AG04450 (cell line): Measurements from ENCODE around the gene CYP4V2. TPM values are rescaled to one million over a fixed set of nuclear protein-coding genes. Genes with fewer than 3 reads are reported as not detected.

Experiments
- CTCF ChIA-PET: fragments of 300-600, 350-600 bp; formaldehyde crosslinking; extraction: SDS; loops from one replicate; lab custom pipeline; 2022; ENCODE audit warnings: antibody characterized with exemption, inconsistent platforms; lab: Charles Lee
- POLR2A ChIA-PET: fragments of 350-600 bp; formaldehyde crosslinking; extraction: SDS; loops from one replicate; lab custom pipeline; 2021; ENCODE audit warnings: antibody characterized with exemption, inconsistent platforms; lab: Yijun Ruan, JAX
- DNase-seq: peaks from one replicate; pipeline ENCODE4 v3.0.0-alpha.2; 2011; ENCODE audit warnings: low read depth, low spot score
- H3K27ac ChIP-seq: one replicate; pipeline ENCODE4 v1.5.1; 2012; ENCODE audit warnings: low read depth, low read length, control low read depth
- H3K27me3 ChIP-seq: one replicate; pipeline ENCODE4 v1.6.0; 2012; ENCODE audit warnings: low read length; ENCODE audit not compliant: control insufficient read depth, insufficient read depth
- H3K4me3 ChIP-seq: 2 replicates; pipeline ENCODE4 v1.5.1; 2011; ENCODE audit warnings: mild to moderate bottlenecking, low read depth, low read length, control low read depth
- H3K9me3 ChIP-seq: 2 replicates; pipeline ENCODE4 v1.5.1; 2012; ENCODE audit warnings: low read length; ENCODE audit not compliant: control insufficient read depth, insufficient read depth
- CTCF ChIP-seq: IDR thresholded peaks from 2 replicates; pipeline ENCODE4 v1.5.1; 2011; ENCODE audit warnings: low read depth, low read length, control low read depth, inconsistent platforms
- polyA plus RNA-seq: library from polyadenylated mRNA; depleted of rRNA; stranded (reverse); fragments of >200 nt; gene quantifications from 2 replicates; pipeline ENCODE4 v1.2.3, GENCODE V29; 2011

Gene CYP4V2
- polyA plus RNA-seq, 1 experiment: 4.8 TPM

- CTCF ChIA-PET: no interaction called here
Observed at GRCh38 chr4:186248643-186249042, 57.3 kb downstream of the CYP4V2 start.

GRCh38 chr4:186249785-186250754 is 58.7 kb downstream of the CYP4V2 start:
- H3K27ac ChIP-seq: no peak overlapping the region
- H3K27me3 ChIP-seq: no peaks in the 10 kb centered on the region
- no peaks in the 10 kb centered on the region for H3K9me3 ChIP-seq
- ChIA-PET CTCF (no interaction called here), POLR2A (no interaction called here)
- H3K4me3 ChIP-seq: no peak overlapping the region
- TF ChIP-seq CTCF: no peak
- DNase-seq: peak; percentile 50

More at GRCh38 chr4:186248643-186249042, 57.3 kb downstream of the CYP4V2 start:
- Histone ChIP-seq H3K27me3 (no peaks in the 10 kb centered on the region), H3K9me3 (no peaks in the 10 kb centered on the region), H3K4me3 (no peak overlapping the region), H3K27ac (no peak overlapping the region)
- no peak for TF ChIP-seq CTCF
- POLR2A ChIA-PET: no interaction called here
- DNase-seq: no peak

GRCh38 chr4:186250760-186251159 is 59.4 kb downstream of the CYP4V2 start:
- Histone ChIP-seq H3K9me3 (no peaks in the 10 kb centered on the region), H3K4me3 (no peak overlapping the region), H3K27ac (no peak overlapping the region), H3K27me3 (no peaks in the 10 kb centered on the region)
- TF ChIP-seq CTCF: no peak
- ChIA-PET POLR2A (no interaction called here), CTCF (no interaction called here)
- DNase-seq: no peak

- H3K4me3 ChIP-seq: no peak overlapping the region
- TF ChIP-seq CTCF: no peak
- no peak for DNase-seq
- POLR2A ChIA-PET: no interaction called here
- peaks cover 2% of the 10 kb centered on the region; the same call in 1 of the 2 replicates for H3K9me3 ChIP-seq
- no peak overlapping the region for H3K27ac ChIP-seq
- no peaks in the 10 kb centered on the region for H3K27me3 ChIP-seq
- CTCF ChIA-PET: no interaction called here
Observed at GRCh38 chr4:186255122-186255521, 63.8 kb downstream of the CYP4V2 start.

GRCh38 chr4:186258216-186258811 is 66.9 kb downstream of the CYP4V2 start:
- ChIA-PET CTCF (no interaction called here), POLR2A (no interaction called here)
- H3K9me3 ChIP-seq: peaks cover 3% of the 10 kb centered on the region; the same call in 1 of the 2 replicates
- H3K27me3 ChIP-seq: no peaks in the 10 kb centered on the region
- H3K4me3 ChIP-seq: no peak overlapping the region
- DNase-seq: no peak
- TF ChIP-seq CTCF: no peak
- no peak overlapping the region for H3K27ac ChIP-seq
